H9 (cell line): ENCODE data around the gene ME3. TPM values are rescaled to one million over a fixed set of nuclear protein-coding genes. Genes with fewer than 3 reads are reported as not detected.

Experiments
- DNase-seq: peaks from one replicate; pipeline ENCODE4 v3.0.0-alpha.2; 2017
- H2AFZ ChIP-seq: one replicate; pipeline ENCODE4 v1.6.1; 2013; ENCODE audit warnings: mild to moderate bottlenecking, low read length, control low read depth, moderate library complexity
- H2AK5ac ChIP-seq: 2 replicates; pipeline ENCODE4 v1.6.1; 2013; ENCODE audit warnings: low read length, control low read depth, mixed read lengths; ENCODE audit not compliant: insufficient read length
- H2BK120ac ChIP-seq: one replicate; pipeline ENCODE4 v1.6.1; 2013; ENCODE audit warnings: low read depth, mild to moderate bottlenecking, low read length, control low read depth, inconsistent platforms; ENCODE audit not compliant: poor library complexity, severe bottlenecking
- H2BK12ac ChIP-seq: 2 replicates; pipeline ENCODE4 v1.6.1; 2013; ENCODE audit warnings: low read length, control low read depth, mixed read lengths, low read depth; ENCODE audit not compliant: insufficient read length
- H2BK15ac ChIP-seq: 2 replicates; pipeline ENCODE4 v1.6.1; 2013; ENCODE audit warnings: low read depth, low read length, control low read depth
- H2BK20ac ChIP-seq: one replicate; pipeline ENCODE4 v1.6.1; 2013; ENCODE audit warnings: low read depth, mild to moderate bottlenecking, low read length, control low read depth, inconsistent platforms; ENCODE audit not compliant: poor library complexity, severe bottlenecking
- H2BK5ac ChIP-seq: 2 replicates; pipeline ENCODE4 v1.6.1; 2013; ENCODE audit warnings: low read length, control low read depth, mixed read lengths; ENCODE audit not compliant: insufficient read length
- H3K14ac ChIP-seq: 2 replicates; pipeline ENCODE4 v1.6.1; 2013; ENCODE audit warnings: low read length, control low read depth; ENCODE audit not compliant: insufficient read depth
- H3K18ac ChIP-seq: 2 replicates; pipeline ENCODE4 v1.6.1; 2013; ENCODE audit warnings: low read depth, mild to moderate bottlenecking, mixed read lengths, low read length, control low read depth; ENCODE audit not compliant: insufficient read length
- H3K23ac ChIP-seq: 2 replicates; pipeline ENCODE4 v1.6.1; 2013; ENCODE audit warnings: low read length, control low read depth, mixed read lengths, low read depth; ENCODE audit not compliant: insufficient read length
- H3K23me2 ChIP-seq: 2 replicates; pipeline ENCODE4 v1.6.1; 2013; ENCODE audit warnings: low read depth, mild to moderate bottlenecking, mixed read lengths, low read length, control low read depth; ENCODE audit not compliant: insufficient read length, poor library complexity, severe bottlenecking
- H3K27ac ChIP-seq: 2 replicates; pipeline ENCODE4 v1.5.1; 2013; ENCODE audit warnings: low read length, control low read depth, mixed read lengths, low read depth; ENCODE audit not compliant: insufficient read length
- H3K27me3 ChIP-seq: 2 replicates; pipeline ENCODE4 v1.6.1; 2013; ENCODE audit warnings: low read length, control low read depth, inconsistent platforms; ENCODE audit not compliant: insufficient read depth
- H3K4ac ChIP-seq: 2 replicates; pipeline ENCODE4 v1.6.1; 2013; ENCODE audit warnings: low read depth, mild to moderate bottlenecking, control low read depth, inconsistent platforms, low read length, moderate library complexity
- H3K4me1 ChIP-seq: 2 replicates; pipeline ENCODE4 v1.6.1; 2013; ENCODE audit warnings: low read length, control low read depth, inconsistent platforms; ENCODE audit not compliant: insufficient read depth
- H3K4me2 ChIP-seq: 2 replicates; pipeline ENCODE4 v1.6.1; 2013; ENCODE audit warnings: low read length, control low read depth, mixed read lengths; ENCODE audit not compliant: insufficient read length, insufficient read depth
- H3K56ac ChIP-seq: 2 replicates; pipeline ENCODE4 v1.6.1; 2013; ENCODE audit warnings: low read depth, mild to moderate bottlenecking, mixed read lengths, low read length, control low read depth; ENCODE audit not compliant: insufficient read length
- H3K79me1 ChIP-seq: 2 replicates; pipeline ENCODE4 v1.6.1; 2013; ENCODE audit warnings: low read depth, mild to moderate bottlenecking, moderate library complexity, low read length, control low read depth, inconsistent platforms; ENCODE audit not compliant: insufficient read depth, poor library complexity, severe bottlenecking
- H3K79me2 ChIP-seq: 2 replicates; pipeline ENCODE4 v1.6.1; 2013; ENCODE audit warnings: low read length, control low read depth, inconsistent platforms; ENCODE audit not compliant: insufficient read depth
- H3K9ac ChIP-seq: 2 replicates; pipeline ENCODE4 v1.6.1; 2013; ENCODE audit warnings: low read length, control low read depth, mixed read lengths; ENCODE audit not compliant: insufficient read length; ENCODE audit errors: extremely low read depth
- H3K9me3 ChIP-seq: one replicate; pipeline ENCODE4 v1.6.1; 2013; ENCODE audit warnings: low read depth, low read length, inconsistent platforms; ENCODE audit not compliant: control insufficient read depth
- H3T11ph ChIP-seq: one replicate; pipeline ENCODE4 v1.6.1; 2013; ENCODE audit warnings: mild to moderate bottlenecking, low read length, control low read depth, inconsistent platforms
- H4K20me1 ChIP-seq: one replicate; pipeline ENCODE4 v1.6.1; 2013; ENCODE audit not compliant: control insufficient read depth, insufficient read length, insufficient read depth
- H4K5ac ChIP-seq: 2 replicates; pipeline ENCODE4 v1.6.1; 2013; ENCODE audit warnings: low read depth, mild to moderate bottlenecking, mixed read lengths, low read length, control low read depth; ENCODE audit not compliant: insufficient read length
- H4K8ac ChIP-seq: replicated peaks from 2 replicates; pipeline ENCODE4 v1.6.1; 2013; ENCODE audit warnings: low read length, control low read depth, mixed read lengths, low read depth; ENCODE audit not compliant: insufficient read length
- H4K91ac ChIP-seq: 2 replicates; pipeline ENCODE4 v1.6.1; 2013; ENCODE audit warnings: low read depth, mild to moderate bottlenecking, moderate library complexity, mixed read lengths, low read length, control low read depth; ENCODE audit not compliant: insufficient read length
- H3K27ac Mint-ChIP-seq, 3 experiments: 2 replicates in 2 of 3; 3 replicates in 1 of 3; pipeline ENCODE4 v1.8.0; 2020 to 2021; ENCODE audit warnings: mixed read lengths in 3 of 3, mild to moderate bottlenecking in 1 of 3, moderate library complexity in 1 of 3
- H3K27me3 Mint-ChIP-seq: 2 replicates; pipeline ENCODE4 v1.8.0; 2021; ENCODE audit warnings: low read depth, mild to moderate bottlenecking, moderate library complexity, mixed read lengths
- H3K36me3 Mint-ChIP-seq, 3 experiments: 2 replicates in 2 of 3; 3 replicates in 1 of 3; pipeline ENCODE4 v1.8.0; 2020 to 2021; ENCODE audit warnings: low read depth in 3 of 3, mixed read lengths in 3 of 3; ENCODE audit not compliant: insufficient read depth in 1 of 3
- H3K4me1 Mint-ChIP-seq, 2 experiments: 2 replicates each; pipeline ENCODE4 v1.8.0; 2020; ENCODE audit warnings: mixed read lengths in 2 of 2
- H3K4me3 Mint-ChIP-seq, 2 experiments: 2 replicates in 1 of 2; 3 replicates in 1 of 2; pipeline ENCODE4 v1.8.0; 2020 to 2021; ENCODE audit warnings: mild to moderate bottlenecking in 2 of 2, mixed read lengths in 2 of 2, moderate library complexity in 1 of 2
- H3K9me3 Mint-ChIP-seq, 2 experiments: 2 replicates in 1 of 2; 3 replicates in 1 of 2; pipeline ENCODE4 v1.8.0; 2020; ENCODE audit warnings: mild to moderate bottlenecking in 2 of 2, mixed read lengths in 2 of 2, moderate library complexity in 1 of 2
- WGBS: extraction: QIAGEN DNeasy Blood & Tissue Kit; methylation state at CpG from one replicate; pipeline ENCODE4 v1.1.7; 2013; ENCODE audit warnings: missing lambda C conversion rate, low lambda C conversion rate, mixed read lengths; ENCODE audit not compliant: insufficient read length; ENCODE audit errors: extremely low coverage; 5-methylcytosine and 5-hydroxymethylcytosine counted together
- total RNA-seq: library from RNA; stranded (reverse); gene quantifications from 2 replicates; pipeline ENCODE4 v1.2.1, GENCODE V29; 2021
- TF ChIP-seq, protein P1 (sequence below): fragments of 200-600 bp; sonication (generic); conservative IDR thresholded peaks from 3 replicates; pipeline ENCODE4 v1.8.0; 2021; ENCODE audit warnings: antibody characterized with exemption, mild to moderate bottlenecking

The ME3 gene
- total RNA-seq, 1 experiment from 2014 or later, result 2.8 TPM

DNA sequence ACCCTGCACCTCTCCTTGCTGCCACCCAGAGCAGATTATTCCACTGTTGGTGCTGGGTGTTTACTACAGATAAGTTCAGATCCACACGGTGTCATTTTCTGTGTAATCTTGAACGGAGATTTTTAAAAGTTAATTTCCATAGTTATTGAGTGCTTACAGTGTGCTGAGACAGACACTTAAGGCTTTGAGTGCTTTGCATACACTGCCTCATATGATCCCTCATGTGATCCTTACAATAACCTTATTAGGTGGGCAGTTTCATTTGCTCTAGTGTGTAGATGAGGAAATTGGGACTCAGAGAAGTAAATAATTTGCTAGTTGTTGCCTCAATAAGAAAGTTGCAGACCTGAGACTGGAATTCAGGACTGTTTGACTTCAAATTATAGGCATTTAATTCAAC is 32.3 kb upstream of the ME3 start:
- no peak for DNase-seq
- no peak overlapping the region for H4K91ac ChIP-seq
- H3K79me2 ChIP-seq, result no peaks in the 10 kb centered on the region
- H3K27me3 ChIP-seq, result no peaks in the 10 kb centered on the region
- no peaks in the 10 kb centered on the region for H3K79me1 ChIP-seq
- H3K14ac ChIP-seq, result no peak overlapping the region
- H2AFZ ChIP-seq, result no peak overlapping the region
- no peak overlapping the region for H3K27ac ChIP-seq
- H3K4me3 Mint-ChIP-seq, result no peak overlapping the region
- no peak overlapping the region for H3K18ac ChIP-seq
- no peak overlapping the region for H2BK120ac ChIP-seq
- no peaks in the 10 kb centered on the region for H3K4me1 ChIP-seq
- H3K4me2 ChIP-seq, result no peak overlapping the region
- no peak overlapping the region for H3K9ac ChIP-seq
- no peak overlapping the region for H3T11ph ChIP-seq
- no peak overlapping the region for H2BK15ac ChIP-seq
- no peak overlapping the region for H2BK5ac ChIP-seq
- no peak overlapping the region for H2BK20ac ChIP-seq
- TF ChIP-seq, protein P1, sequence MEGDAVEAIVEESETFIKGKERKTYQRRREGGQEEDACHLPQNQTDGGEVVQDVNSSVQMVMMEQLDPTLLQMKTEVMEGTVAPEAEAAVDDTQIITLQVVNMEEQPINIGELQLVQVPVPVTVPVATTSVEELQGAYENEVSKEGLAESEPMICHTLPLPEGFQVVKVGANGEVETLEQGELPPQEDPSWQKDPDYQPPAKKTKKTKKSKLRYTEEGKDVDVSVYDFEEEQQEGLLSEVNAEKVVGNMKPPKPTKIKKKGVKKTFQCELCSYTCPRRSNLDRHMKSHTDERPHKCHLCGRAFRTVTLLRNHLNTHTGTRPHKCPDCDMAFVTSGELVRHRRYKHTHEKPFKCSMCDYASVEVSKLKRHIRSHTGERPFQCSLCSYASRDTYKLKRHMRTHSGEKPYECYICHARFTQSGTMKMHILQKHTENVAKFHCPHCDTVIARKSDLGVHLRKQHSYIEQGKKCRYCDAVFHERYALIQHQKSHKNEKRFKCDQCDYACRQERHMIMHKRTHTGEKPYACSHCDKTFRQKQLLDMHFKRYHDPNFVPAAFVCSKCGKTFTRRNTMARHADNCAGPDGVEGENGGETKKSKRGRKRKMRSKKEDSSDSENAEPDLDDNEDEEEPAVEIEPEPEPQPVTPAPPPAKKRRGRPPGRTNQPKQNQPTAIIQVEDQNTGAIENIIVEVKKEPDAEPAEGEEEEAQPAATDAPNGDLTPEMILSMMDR, result no peak
- H3K56ac ChIP-seq, result no peak overlapping the region
- no peaks in the 10 kb centered on the region for H3K36me3 Mint-ChIP-seq
- no peaks in the 10 kb centered on the region for H3K27me3 Mint-ChIP-seq
- H3K4me1 Mint-ChIP-seq, result peaks cover 7 to 16% of the 10 kb centered on the region in 2 experiments
- no peak overlapping the region for H4K8ac ChIP-seq
- no peak overlapping the region for H2AK5ac ChIP-seq
- H3K23me2 ChIP-seq, result no peaks in the 10 kb centered on the region
- no peaks in the 10 kb centered on the region for H3K9me3 ChIP-seq
- no peak overlapping the region for H3K23ac ChIP-seq
- WGBS, result no CpG with 5 or more reads among the region's 2 CpGs
- no peaks in the 10 kb centered on the region for H4K20me1 ChIP-seq
- H2BK12ac ChIP-seq, result no peak overlapping the region
- no peak overlapping the region for H4K5ac ChIP-seq
- H3K27ac Mint-ChIP-seq, result no peak overlapping the region
- no peaks in the 10 kb centered on the region for H3K9me3 Mint-ChIP-seq
- H3K4ac ChIP-seq, result no peak overlapping the region
